GM10248 (cell line): ENCODE data around the gene PCLO.

ENCODE experiments used
- CTCF ChIA-PET: fragments of 300-600 bp; sonication (Branson Sonifier 250); formaldehyde crosslinking; extraction: SDS; loops from one replicate; lab custom pipeline; 2021; ENCODE audit warnings: antibody characterized with exemption; lab: Yijun Ruan, JAX
- POLR2A ChIA-PET: fragments of 350-650 bp; sonication (Branson Sonifier 250); formaldehyde crosslinking; extraction: SDS; loops from one replicate; lab custom pipeline; 2020; ENCODE audit warnings: antibody characterized with exemption; lab: Yijun Ruan, JAX
- DNase-seq: peaks from one replicate; pipeline ENCODE4 v3.0.0; 2012; ENCODE audit errors: extremely low spot score
- CTCF ChIP-seq: IDR thresholded peaks from 2 replicates; pipeline ENCODE4 v1.5.1; 2012; ENCODE audit warnings: mild to moderate bottlenecking, low read depth; ENCODE audit errors: extremely low read depth, missing control alignments, control extremely low read depth

PCLO gene

GRCh38 chr7:83159731-83160130 is 3.0 kb downstream of the PCLO start:
- POLR2A ChIA-PET, result no interaction called here
- CTCF ChIA-PET, result no interaction called here
- no peak for DNase-seq
- no peak for TF ChIP-seq CTCF

GRCh38 chr7:83156006-83156405 is 6.7 kb downstream of the PCLO start:
- DNase-seq, result no peak
- TF ChIP-seq CTCF, result no peak
- ChIA-PET CTCF (no interaction called here), POLR2A (no interaction called here)

- ChIA-PET CTCF (no interaction called here), POLR2A (no interaction called here)
- DNase-seq, result no peak
- no peak for TF ChIP-seq CTCF
Measured at GRCh38 chr7:83155407-83155806, 7.3 kb downstream of the PCLO start.

- POLR2A ChIA-PET, result no interaction called here
- CTCF ChIA-PET, result no interaction called here
- DNase-seq, result no peak
- no peak for TF ChIP-seq CTCF
Measured at GRCh38 chr7:83153419-83153818, 9.3 kb downstream of the PCLO start.

- ChIA-PET CTCF (no interaction called here), POLR2A (no interaction called here)
- TF ChIP-seq CTCF, result no peak
- DNase-seq, result no peak
Measured at GRCh38 chr7:83150310-83150709, 12.4 kb downstream of the PCLO start.

- no peak for TF ChIP-seq CTCF
- ChIA-PET POLR2A (no interaction called here), CTCF (no interaction called here)
- DNase-seq, result no peak
Measured at GRCh38 chr7:83149466-83149865, 13.2 kb downstream of the PCLO start.

- POLR2A ChIA-PET, result no interaction called here
- DNase-seq, result no peak
- CTCF ChIA-PET, result no interaction called here
- TF ChIP-seq CTCF, result no peak
Measured at GRCh38 chr7:83148776-83149175, 13.9 kb downstream of the PCLO start.
